NCI-H1048 (cell line): ENCODE data around the gene NLGN1.

Source experiments
- DNase-seq: peaks from one replicate; lab custom pipeline; 2025; lab: John Stamatoyannopoulos, UW

Gene NLGN1

DNA sequence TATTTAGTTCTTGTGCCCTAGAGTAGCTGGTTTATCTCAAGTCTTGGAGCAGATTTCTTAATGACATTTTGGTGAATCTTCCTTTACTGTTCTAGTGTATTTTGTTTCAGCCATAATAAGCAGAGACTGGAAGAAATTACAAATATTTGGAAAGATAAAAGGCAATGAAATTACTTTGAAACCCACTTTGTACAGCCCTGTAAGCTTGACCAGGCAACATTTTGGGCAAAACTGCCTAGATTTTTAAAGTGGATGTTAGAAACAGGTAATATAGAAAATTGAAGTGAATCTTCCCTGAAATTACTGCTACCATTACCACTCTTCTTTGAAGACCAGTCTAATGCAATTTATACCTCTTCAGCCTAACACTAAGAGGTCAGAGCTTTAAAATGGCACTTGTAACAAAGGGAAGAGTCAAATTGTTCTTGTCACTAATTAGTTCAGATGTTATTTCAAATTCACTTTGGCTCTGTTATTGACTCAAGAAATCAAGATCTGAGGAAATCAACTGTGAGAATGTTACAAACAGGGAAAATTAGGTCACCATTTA is 589.4 kb downstream of the NLGN1 start:
- no peak for DNase-seq

DNA sequence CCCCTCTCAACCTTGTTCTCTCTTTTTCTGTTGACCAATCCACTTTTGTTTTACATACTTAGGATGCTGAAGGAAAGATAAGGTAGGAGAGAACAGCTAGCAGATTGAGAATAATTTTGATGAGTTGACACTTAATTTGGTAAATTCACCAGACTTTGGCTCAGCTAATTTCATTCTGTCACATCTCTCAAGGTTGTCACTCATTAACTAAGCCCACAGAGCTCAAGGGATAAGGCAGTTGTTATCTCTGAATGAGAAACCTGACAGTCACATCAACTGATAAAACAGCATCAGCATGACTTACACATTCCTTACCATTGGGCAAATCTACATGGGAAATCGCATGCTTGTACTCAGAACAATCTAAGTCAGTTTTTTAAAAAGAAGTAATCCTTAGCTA is 591.4 kb downstream of the NLGN1 start:
- DNase-seq: no peak

DNA sequence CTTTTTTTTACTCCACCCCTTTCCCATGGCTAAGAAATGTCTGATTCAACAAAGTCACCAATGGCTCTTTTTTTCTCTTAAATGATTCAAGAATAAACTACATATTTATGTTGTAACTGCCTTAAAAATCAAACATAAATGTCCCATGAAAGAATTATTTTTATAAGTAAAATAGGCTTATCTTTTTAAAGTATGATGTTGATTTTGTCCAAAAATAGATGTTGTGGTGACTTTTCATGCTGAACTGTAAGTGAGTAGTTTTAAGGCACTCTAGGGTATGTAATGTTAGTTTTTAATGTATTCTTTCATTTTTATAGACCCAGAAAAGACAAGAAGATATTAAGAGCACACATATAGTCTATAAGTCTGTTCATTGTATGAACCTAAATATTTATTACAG is 594.9 kb downstream of the NLGN1 start:
- no peak for DNase-seq

DNA sequence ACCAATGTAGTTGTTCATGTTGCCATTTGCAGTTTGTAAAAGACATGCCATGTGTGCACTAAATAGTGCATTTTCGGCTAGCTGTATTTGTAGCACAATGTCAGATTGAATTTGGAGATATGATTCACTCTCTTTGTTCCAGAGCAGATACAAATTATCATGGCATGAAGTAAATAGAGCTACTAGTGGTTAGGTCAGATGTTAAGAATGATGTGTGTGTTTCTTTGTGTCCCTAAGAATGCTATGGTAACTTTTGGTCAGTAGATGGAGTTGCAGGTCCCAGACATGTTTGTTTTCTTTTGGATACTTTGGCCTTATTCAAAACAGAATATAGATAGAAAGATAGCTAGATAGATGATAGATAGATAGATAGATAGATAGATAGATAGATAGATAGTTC is 595.8 kb downstream of the NLGN1 start:
- no peak for DNase-seq

DNA sequence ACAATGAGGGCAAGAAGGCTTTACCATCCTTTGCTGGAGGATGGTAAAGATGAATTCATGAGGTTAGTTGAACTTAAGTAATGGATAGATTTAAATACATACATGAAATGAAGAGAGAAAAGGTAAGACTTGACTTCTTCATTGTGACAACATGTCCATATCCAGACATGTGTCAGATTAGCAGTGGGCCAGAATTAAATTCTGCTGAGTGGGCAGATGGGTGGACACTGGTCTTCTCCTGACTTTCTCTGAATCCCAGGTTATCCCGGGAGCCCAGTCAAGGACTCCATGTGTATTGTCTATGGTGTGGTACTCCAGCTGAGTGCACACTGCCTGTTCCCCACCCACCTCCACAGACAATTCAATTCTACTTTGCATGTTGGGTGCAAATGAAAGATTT is 603.1 kb downstream of the NLGN1 start:
- no peak for DNase-seq

DNA sequence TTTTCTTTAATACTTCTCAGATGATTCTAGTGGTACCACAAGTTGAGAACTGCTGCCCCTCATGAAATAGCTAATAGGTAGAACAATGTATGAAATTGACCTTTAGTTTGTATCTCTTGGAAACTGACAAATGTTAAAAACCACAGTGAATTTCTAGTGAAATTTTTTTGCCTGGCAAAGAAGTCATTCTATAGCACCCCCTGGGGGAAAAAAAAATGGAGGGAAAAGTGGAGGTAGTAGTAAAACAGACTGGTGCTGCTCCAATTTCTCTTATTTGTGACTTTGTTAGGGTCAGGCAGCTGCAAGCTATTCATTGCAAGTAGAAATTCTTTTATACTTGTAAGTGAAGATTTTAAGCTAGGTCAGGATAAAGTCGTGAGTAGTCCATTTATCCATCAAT is 605.0 kb downstream of the NLGN1 start:
- no peak for DNase-seq

DNA sequence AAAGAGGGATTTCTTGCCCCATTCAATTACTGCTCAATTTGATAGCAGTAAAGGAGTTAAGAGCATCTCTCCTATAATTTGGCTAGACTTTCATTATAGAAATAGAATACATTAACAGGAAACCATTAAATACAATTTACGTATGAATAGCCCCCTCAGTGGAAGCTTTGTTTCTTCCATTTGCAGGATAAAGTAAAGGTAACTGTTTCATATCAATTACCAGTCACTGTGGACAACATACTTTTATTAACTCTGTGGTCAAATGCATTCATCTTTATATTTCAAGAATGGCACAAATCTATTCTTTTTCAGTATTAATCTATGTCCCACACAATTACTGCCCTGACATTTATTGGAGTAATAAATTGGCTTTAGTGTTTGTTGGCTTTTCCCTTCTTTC is 613.4 kb downstream of the NLGN1 start:
- DNase-seq: no peak

DNA sequence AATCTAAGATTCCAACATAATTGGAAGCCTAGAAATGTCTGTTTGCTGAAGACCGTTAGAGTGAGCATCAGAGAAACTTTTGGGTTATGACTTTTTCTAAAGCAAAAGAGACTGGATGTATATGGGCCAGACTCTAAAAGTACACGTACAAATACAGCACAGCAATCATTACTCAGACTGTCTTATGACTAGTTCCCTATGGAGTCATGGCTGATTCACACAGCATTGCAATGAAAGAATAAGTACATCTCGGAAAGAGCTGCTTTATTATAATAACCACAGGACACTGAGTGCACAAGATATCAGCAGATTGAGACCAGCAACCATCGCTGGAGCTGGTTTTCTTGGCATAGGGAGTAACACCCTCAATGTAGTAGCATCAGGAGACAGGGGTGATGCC is 618.6 kb downstream of the NLGN1 start:
- no peak for DNase-seq

DNA sequence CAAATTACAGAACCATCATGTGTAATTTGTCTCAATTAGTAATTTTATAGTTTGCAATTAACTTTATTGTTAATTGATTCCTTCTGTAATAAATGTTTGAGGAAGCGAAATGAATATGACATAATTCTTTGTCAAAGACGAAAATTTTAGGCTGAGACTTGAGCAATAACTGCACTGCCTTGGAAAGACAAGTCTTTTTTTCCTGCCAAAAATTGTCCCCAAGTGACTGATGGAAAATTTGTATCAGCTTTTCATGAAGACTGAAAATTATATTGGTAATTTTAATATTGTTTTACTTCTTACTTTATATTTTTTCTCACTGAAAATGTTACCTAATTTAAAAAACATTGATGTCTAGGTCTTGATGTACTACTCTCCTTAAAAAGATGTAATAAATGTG is 622.6 kb downstream of the NLGN1 start:
- no peak for DNase-seq

DNA sequence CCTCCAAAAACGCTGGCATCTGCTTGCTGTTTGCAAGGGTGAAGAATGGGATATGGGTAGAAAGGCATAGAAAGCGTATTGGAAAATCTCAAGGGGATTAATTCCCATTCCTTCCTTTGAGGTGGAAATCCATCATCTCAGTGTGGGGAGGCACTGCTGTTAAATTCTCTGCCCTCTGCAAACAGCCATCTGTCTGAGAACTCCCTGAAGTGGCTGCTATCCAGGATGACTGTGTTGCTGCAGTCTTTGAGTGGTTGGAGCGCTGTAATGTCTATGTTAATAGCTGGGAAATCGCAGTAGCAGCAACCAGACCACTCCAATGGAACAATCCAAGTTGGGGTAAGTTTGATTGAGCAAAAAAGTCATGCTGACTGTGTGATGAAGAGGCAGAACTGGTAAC is 625.9 kb downstream of the NLGN1 start:
- DNase-seq: no peak

DNA sequence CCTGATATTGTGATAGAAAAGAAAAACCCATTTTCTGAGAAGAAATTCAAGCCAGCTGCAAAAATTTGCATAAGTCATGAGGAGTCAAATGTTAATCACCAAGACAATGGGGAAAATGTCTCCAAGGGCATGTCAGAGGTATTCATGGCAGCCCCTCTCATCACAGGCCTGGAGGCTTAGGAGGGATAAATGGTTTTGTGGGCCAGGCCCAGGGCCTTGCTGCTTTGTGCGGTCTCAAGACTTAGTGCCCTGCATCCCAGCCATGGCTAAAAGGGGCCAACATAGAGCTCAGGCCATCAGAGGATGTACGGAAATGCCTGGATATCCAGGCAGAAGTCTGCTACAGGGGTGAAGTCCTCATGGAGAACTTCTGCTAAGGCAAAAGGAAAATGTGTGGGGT is 631.1 kb downstream of the NLGN1 start:
- DNase-seq: no peak

DNA sequence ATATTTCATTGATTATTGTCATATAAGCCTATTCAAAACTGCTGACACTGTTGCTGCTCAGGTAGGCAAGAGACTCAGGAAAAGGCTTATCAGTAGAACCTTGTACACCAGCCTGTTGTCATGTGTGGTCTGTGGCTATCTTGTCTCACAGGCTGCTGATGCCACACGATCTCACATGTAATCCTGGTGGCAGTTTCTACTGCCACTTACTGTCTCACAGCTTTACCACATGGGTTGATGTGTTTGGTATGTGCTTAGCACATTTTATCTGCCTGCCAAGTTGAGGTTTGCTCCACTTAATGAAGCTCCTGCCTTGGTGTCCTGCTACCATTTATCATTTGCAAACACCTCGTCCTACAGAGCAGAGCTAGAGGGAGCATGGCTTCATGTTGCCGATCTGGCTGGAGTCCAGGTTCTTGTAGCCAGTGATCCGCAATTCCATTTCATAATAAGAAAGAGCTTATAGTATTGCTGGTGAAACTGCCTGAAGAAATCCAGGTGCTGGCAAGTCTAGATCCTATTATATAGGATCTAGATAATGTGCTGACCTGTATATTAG is 637.9 kb downstream of the NLGN1 start:
- no peak for DNase-seq

DNA sequence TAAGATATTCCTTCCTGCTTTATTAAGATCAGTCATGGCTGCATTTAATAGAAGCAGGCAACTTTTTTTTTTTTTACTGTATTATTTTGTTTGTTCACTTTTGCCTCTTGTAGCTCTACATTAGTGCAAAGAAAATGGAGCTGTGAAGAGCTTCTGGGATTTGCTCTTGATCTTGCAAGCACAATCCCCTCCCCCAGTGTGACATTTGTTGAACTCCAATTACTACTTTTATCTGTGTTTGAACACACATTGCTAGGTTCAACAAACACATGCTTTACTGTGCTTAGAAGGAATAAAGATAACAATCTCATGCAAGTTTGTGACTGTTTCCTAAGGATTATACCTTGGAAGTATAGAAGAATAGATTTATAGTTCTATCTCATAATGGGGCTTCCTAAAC is 648.8 kb downstream of the NLGN1 start:
- DNase-seq: no peak

DNA sequence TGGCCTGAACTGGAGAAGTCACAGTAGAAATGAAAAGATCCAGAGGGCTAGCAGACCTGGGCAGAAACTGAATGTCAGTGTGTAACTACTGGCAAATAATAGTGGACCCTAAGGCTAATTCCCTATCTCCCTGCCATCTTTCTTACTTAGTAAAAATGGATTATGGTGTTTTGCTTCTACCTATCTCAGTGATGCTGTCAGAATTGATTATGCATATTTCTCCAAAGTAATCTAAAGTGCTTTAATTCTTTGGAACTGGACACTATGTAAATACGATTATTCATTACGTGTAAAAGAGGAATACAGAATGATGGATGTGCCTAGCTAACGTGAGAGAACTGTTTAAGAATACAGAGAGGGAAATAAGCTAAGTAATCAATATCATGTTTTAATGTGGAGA is 651.9 kb downstream of the NLGN1 start:
- no peak for DNase-seq

DNA sequence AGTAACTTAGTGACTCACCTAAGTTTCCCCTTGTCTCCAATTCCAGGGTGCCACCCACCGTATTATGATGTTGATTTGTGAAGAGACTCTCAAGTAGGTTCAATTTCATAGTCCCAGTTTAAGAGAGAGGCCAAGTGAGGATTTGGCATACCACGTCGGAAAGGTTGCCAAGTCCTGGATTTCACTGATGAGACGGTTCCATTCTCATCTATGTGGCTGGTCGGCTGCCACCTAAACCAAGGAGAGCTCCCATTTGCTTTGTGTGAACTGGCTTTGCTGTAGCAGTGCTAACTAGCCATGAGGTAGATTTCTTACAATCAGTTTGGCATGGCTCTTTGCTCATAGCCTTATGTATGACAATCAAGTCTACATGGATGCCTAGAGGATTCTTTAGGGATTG is 653.6 kb downstream of the NLGN1 start:
- DNase-seq: no peak

DNA sequence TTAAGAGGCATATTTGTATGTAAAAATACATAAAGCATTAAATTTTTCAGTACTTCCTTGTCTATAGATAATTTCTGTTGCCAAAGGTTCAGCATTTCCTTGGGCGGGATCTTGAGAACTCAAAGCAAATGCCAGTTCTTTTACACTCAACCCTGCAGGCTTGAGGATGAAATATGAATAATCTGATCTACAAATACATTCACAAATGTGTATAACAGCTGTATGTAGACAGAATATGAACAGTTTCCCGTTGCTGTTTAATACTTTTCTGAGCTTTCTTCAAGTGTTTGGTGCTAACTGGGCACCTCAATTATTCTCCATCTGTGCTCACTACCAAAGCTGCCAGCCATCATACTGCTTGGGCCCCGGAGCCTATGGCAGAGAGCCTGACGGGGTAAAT is 661.3 kb downstream of the NLGN1 start:
- DNase-seq: no peak

DNA sequence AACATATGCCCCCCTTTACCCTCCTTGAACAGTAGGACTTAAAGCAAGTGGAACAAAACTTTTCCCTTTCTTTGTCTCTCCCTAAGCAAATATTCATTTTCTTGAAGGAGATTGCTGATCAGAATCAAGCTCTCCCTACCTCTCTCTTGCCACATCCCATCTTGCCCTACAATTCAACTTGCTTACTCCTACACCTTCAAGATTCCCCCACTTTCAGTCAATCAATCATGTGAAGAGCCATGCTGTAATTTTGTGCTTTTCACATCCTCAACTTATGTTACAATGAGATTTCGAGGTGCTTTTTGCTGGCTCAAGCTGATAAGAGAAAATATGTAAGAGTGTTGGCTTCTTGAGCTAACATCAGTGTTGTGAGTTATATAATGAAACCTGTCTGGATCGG is 662.9 kb downstream of the NLGN1 start:
- DNase-seq: no peak

DNA sequence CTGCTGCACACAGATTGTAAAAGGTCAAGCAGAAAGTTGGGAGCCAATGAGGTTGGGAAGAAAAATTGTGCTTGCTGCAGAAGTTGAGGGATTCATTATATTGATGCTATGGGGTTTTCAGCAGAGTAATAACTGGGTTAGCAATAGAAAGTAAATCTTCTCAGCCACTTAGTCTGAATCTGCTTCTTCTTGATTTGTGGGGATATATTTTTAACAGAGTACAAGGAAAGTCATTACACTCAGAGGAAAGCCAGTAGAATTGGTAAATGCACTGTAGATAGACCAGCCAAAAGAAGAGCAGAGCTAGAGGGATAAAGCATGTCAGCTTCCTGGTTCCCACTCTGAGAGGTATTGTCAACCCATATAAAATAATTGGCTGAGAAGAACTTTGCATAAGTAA is 663.6 kb downstream of the NLGN1 start:
- no peak for DNase-seq

DNA sequence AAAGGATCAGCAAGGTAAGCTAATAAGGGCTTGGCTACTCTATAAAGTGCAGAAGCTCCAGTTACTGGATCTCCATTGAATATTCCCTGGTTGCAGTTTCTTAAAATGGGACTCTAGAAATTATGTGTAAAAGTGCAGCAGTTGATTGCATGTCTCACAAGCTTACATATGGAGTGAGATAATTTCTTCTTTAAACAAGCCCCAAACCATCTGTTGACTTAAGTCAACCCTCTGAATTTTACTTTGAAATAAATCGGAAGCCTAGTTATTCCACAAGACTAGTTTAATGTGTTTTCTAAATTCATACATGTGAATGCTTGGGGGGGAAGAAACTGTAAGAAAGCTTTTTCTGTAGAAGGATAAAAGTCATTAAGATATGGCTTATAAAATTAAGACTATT is 664.2 kb downstream of the NLGN1 start:
- no peak for DNase-seq

DNA sequence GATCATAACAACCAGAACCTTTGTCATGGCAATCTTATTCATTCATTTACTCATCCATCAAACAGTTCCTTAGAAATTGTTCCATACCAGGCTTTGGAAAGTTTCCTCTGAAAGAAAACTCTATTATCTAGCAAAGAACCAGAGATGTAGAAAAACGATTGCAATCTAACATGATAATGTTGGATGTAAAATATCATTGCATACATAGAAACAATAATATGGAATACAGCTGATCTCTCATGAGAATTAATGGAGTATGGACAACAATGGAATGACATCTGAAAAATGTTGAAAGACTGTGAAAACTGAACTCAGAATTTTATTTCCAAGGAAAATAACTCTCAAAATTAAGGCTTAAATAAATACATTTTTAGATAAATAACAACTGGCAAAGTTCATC is 665.4 kb downstream of the NLGN1 start:
- no peak for DNase-seq

DNA sequence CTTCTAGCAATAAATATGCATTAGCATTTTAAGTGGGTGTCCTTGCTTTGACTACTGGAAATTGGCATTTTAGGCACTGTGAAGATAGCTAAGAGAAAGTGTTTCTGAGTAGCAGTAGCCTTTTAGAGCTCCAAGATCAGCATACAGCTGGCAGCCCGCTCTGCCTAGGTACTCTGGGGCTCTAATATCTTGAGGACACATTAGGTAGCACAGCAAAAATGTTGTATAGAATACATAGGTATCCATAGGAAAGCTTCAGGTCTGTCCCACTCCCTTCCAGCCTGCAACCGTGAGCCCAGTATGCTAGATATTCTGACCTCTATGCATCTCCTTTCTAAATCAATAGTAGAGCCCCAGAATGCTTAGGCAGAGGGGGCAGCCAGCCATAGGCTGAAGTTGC is 670.5 kb downstream of the NLGN1 start:
- DNase-seq: no peak

DNA sequence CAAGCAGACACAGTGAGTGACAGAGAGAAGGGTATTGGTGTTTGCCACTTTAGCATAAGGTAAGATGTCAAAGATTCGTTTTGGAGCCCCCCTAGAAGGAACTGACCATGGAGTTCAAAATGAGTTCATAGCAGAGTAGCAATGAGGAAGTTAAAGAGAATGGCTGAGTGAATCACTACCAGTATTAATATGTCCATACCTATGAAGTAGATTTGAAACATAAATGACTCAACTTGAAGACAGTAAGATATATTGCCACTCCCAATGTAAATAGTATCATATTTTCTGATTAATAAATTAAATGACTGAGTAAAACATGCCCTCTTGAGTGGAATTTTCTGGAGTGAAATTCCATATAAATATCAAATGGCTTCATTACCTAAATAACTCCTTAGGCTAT is 675.1 kb downstream of the NLGN1 start:
- no peak for DNase-seq

DNA sequence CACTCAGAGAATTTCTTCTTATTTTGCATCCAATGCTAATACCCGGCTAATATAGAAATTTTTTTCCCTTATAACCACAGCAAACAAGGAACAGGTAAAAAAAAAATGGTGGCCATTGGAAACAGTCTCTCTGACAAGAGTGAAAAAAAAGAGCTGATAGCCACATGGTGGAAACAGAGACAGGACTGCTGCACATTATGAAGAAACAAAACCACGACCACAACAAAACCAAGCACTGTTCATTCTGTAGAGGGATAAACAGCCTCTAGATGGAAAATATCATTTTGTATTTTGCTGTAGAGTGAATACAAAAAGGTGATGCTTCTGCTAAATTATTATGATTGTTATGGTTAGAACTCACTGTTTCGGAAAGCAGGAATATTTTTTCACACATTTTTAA is 686.2 kb downstream of the NLGN1 start:
- no peak for DNase-seq

DNA sequence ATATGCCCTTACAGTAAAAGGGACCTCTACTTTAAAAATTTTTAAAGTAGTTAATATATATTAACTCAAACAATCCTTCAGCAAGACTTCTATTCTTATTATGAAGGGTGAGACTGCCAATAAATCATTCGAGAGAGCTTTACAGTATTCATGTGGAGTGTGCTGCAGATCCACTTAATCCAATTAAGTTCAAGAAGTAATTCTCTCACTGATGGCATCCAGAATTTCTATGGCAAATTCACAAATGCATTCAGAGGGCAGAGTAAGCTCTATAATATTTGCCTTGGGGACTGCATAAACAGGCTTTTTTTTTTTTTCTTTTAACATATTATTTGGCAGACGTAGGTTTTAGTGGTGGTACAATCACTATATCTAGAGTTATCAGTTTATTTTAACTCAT is 692.0 kb downstream of the NLGN1 start:
- DNase-seq: no peak

DNA sequence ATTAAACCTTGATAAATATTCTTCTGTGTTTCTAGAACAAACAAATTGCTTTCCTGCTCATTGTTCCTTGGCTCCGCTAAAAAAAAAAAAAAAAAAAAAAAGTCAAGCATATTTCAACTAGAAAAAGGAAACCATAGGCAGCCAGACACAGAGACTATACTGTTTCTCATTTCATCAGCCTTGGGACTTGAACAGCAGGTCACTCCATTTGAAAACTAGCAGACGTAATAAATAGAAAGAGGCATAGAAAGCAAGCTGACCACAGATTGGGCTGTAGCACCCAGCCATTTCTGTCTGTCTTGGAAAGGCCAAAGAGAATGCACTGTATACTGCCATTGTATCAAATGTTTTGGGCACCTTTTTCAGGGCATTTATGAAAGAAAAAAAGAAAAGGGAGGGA is 697.1 kb downstream of the NLGN1 start:
- DNase-seq: no peak
